ENCODE data around the gene MLXIP. TPM values are rescaled to one million over a fixed set of nuclear protein-coding genes. Genes with fewer than 3 reads are reported as not detected.

The MLXIP gene
- total RNA-seq, 6 experiments from 2014 or later: 19.0 to 23.8 (median 21.7) TPM

DNA sequence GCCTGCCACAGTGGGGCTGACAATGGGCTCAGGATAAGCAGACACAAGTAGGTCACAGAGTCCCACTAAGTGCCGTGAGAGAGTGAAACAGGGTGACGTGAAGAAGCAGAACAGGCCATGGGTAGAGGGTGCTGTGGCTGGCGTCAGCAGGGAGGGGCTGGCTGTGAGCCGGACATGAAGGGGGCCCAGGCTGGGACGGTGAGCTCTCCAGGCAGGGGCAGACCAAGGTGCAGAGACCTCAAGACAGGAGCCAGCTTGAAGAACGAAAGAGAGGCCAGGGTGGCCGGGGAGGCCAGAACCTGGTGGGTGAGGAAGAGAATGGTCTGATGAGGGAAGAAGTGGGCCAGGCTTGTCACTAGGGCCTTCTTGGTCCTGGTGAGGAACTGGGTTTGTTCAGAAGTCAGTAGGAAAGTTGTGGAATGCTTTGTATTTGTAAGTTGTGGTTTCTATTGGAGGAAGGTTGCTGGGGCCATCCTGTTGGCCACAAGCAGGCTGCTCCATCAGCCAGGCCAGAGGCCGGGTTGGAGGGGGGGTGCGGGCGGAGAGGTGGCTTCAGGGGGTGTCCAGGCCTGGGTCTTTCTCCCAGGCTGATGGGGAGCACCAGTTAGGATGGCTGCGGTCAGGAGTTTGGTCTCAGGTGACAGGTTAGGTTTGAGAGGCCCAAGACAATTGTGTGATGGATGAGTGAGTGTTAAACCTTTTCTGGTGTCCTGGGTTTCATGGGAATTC is 21.4 kb upstream of the MLXIP start:
- no peak for DNase-seq
- Mint-ChIP-seq H3K27ac (no peak overlapping the region; the same call in 1 of the 2 replicates), H3K36me3 (ENCODE audit: low read depth) (no peaks in the 10 kb centered on the region; the same call in 1 of the 2 replicates)

DNA sequence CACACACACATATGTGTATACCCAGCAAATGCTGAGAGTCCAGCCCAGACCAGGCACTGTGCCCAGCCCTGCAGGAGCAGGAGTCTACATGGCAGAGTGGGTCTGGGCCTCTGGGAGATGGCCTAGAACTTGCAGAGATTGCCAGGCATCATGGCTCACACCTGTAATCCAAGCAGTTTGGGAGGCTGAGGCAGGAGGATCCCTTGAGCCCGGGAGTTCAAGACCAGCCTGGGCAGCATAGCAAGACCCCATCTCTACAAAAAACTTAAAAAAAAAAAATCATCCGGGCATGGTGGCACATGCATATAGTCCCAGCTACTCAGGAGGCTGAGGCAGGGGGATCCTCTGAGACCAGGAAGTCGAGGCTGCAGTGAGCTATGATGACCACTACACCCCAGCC is 20.8 kb upstream of the MLXIP start:
- no peaks in the 10 kb centered on the region; the same call in 1 of the 2 replicates for H3K36me3 Mint-ChIP-seq (ENCODE audit: low read depth)
- no peak for DNase-seq
- no peaks in the 10 kb centered on the region for H3K9me3 Mint-ChIP-seq
- H3K27me3 Mint-ChIP-seq (ENCODE audit: insufficient read depth): peaks cover 2% of the 10 kb centered on the region; the same call in 1 of the 2 replicates
- peaks cover 17% of the 10 kb centered on the region for H3K4me1 Mint-ChIP-seq (ENCODE audit: low read depth)
- TF ChIP-seq CTCF (IDR thresholded peaks at IDR 0.05): no peak
- no peak overlapping the region for H3K4me3 Mint-ChIP-seq
- no peak overlapping the region for H3K27ac Mint-ChIP-seq

More for the DNA sequence above, 21.4 kb upstream of the MLXIP start:
- Mint-ChIP-seq H3K9me3 (no peaks in the 10 kb centered on the region), H3K27me3 (ENCODE audit: insufficient read depth) (peaks cover 2% of the 10 kb centered on the region; the same call in 1 of the 2 replicates), H3K4me3 (no peak overlapping the region), H3K4me1 (ENCODE audit: low read depth) (peaks cover 14% of the 10 kb centered on the region)
- TF ChIP-seq CTCF (IDR thresholded peaks at IDR 0.05): no peak

DNA sequence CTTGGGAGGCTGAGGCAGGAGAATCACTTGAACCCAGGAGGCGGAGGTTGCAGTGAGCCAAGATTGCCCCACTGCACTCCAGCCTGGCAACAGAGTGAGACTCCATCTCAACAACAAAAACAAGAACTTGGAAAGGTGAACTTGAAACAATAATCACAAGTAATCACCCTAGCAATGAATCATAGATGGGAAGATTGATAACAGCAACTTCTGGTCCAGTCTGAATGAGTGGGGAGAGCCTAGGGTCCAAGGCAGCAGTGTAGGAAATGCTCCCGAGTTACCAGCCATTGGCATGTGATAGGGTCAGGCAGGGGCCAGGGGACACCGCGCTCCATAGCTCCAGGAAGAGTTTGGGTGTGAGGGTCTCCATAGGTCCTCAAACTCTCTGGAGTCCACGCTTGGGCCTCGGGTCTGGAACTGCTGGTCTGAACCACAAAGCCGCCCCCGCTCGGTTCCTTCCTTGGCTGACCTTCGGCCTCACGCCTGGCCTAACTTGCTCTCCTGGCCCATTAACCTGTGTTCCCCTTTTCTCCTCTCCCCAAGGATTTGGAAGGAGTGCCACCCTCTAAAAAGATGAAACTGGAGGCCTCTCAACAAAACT is 19.9 kb upstream of the MLXIP start:
- TF ChIP-seq CTCF (IDR thresholded peaks at IDR 0.05): no peak
- Mint-ChIP-seq H3K27ac (no peak overlapping the region), H3K4me3 (no peak overlapping the region), H3K4me1 (ENCODE audit: low read depth) (peaks cover 26% of the 10 kb centered on the region), H3K9me3 (no peaks in the 10 kb centered on the region), H3K27me3 (ENCODE audit: insufficient read depth) (peaks cover under 1% of the 10 kb centered on the region; the same call in 1 of the 2 replicates), H3K36me3 (ENCODE audit: low read depth) (no peaks in the 10 kb centered on the region; the same call in 1 of the 2 replicates)
- no peak for DNase-seq

- Mint-ChIP-seq H3K4me3 (no peak overlapping the region), H3K27me3 (ENCODE audit: insufficient read depth) (no peaks in the 10 kb centered on the region), H3K9me3 (no peaks in the 10 kb centered on the region), H3K4me1 (ENCODE audit: low read depth) (peaks cover 31% of the 10 kb centered on the region), H3K27ac (no peak overlapping the region), H3K36me3 (ENCODE audit: low read depth) (no peaks in the 10 kb centered on the region; the same call in 1 of the 2 replicates)
- DNase-seq: no peak
- TF ChIP-seq CTCF (IDR thresholded peaks at IDR 0.05): no peak
Observed at GRCh38 chr12:122059203-122059960, 19.2 kb upstream of the MLXIP start.

- Mint-ChIP-seq H3K4me3 (no peak overlapping the region), H3K9me3 (no peaks in the 10 kb centered on the region), H3K27ac (no peak overlapping the region), H3K4me1 (ENCODE audit: low read depth) (peaks cover 33% of the 10 kb centered on the region), H3K36me3 (ENCODE audit: low read depth) (no peaks in the 10 kb centered on the region; the same call in 1 of the 2 replicates), H3K27me3 (ENCODE audit: insufficient read depth) (peaks cover 2% of the 10 kb centered on the region; the same call in 1 of the 2 replicates)
- DNase-seq: no peak
- no peak for TF ChIP-seq CTCF (IDR thresholded peaks at IDR 0.05)
Observed at GRCh38 chr12:122060081-122060501, 18.5 kb upstream of the MLXIP start.
